ENCODE measurements around the gene KRT82. TPM values are rescaled to one million over a fixed set of nuclear protein-coding genes. Genes with fewer than 3 reads are reported as not detected.
A peak's percentile ranks its signal among the peaks of the same experiment; 100 is the strongest.

Gene KRT82
- total RNA-seq, 2 experiments from 2014 or later = not detected

GRCh38 chr12:52366738-52367485 lies 39.2 kb downstream of the KRT82 start, which contains the start of gene KRT85:
Gene KRT85, minus strand, starts transcription at chr12:52367481. Its CDS starts 76 bp downstream, at chr12:52367405.
- Mint-ChIP-seq H3K36me3 (ENCODE audit: low read depth) (no peaks in the 10 kb centered on the region), H3K27me3 (peaks cover 2% of the 10 kb centered on the region), H3K9me3 (no peaks in the 10 kb centered on the region), H3K4me3 (no peak within 1 kb of the TSS), H3K4me1 (no peaks in the 10 kb centered on the region), H3K27ac (no peak within 1 kb of the TSS)
- POLR2A ChIA-PET = no interaction called here
- CTCF ChIA-PET = interaction anchor here (1.1 kb wide), 1 partner anchor 9 kb away, joined by 3 read pairs; no protein-coding TSS in a partner anchor
- DNase-seq = no peak

DNA sequence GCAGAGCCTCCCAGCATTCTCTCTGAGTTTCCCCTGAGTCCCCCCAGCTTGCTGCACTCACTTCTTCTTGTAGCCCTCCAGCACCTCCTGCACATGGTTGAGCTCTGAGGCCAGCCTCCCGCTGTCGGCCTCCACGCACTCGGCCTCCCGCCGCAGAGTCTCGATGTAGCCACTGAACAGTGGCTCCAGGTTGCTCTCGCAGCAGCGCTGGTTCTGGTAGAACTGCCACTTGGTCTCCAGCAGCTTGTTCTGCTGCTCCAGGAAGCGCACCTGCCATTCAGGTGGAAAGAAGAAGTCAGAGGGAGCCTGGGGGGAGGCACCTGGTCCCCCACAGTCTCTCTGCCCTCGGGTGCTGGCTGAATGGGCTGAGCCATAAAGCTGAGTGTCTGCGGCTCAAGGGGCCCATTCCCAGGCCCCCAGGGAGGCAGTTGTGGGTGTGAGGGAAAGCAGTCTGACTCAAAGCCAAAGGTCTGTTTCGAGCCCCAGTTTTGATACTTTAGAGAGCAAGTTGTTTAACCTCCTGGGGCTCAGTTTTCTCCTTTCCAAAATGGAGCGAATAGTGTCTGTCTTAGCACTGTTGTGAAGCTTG lies 41.1 kb downstream of the KRT82 start:
- ChIA-PET POLR2A (no interaction called here), CTCF (interaction anchor here (0.6 kb wide), 1 partner anchor 43 kb away, joined by 4 read pairs; no protein-coding TSS in a partner anchor)
- Mint-ChIP-seq H3K9me3 (no peaks in the 10 kb centered on the region), H3K36me3 (ENCODE audit: low read depth) (no peaks in the 10 kb centered on the region), H3K27ac (no peak overlapping the region), H3K27me3 (peaks cover 2% of the 10 kb centered on the region), H3K4me3 (no peak overlapping the region), H3K4me1 (no peaks in the 10 kb centered on the region)
- no peak for DNase-seq

GRCh38 chr12:52364061-52364460 lies 42.1 kb downstream of the KRT82 start:
- Mint-ChIP-seq H3K4me1 (peaks cover 6% of the 10 kb centered on the region), H3K4me3 (no peak overlapping the region), H3K27me3 (peaks cover 2% of the 10 kb centered on the region), H3K9me3 (no peaks in the 10 kb centered on the region), H3K27ac (no peak overlapping the region), H3K36me3 (ENCODE audit: low read depth) (no peaks in the 10 kb centered on the region)
- ChIA-PET CTCF (no interaction called here), POLR2A (no interaction called here)
- no peak for DNase-seq

- H3K4me1 Mint-ChIP-seq = peaks cover 14% of the 10 kb centered on the region
- H3K9me3 Mint-ChIP-seq = no peaks in the 10 kb centered on the region
- POLR2A ChIA-PET = no interaction called here
- H3K27me3 Mint-ChIP-seq = peaks cover 2% of the 10 kb centered on the region
- DNase-seq = no peak
- no peak overlapping the region for H3K4me3 Mint-ChIP-seq
- CTCF ChIA-PET = no interaction called here
- H3K36me3 Mint-ChIP-seq (ENCODE audit: low read depth) = no peaks in the 10 kb centered on the region
- H3K27ac Mint-ChIP-seq = no peak overlapping the region
Measured at GRCh38 chr12:52363111-52363679, 42.9 kb downstream of the KRT82 start.

DNA sequence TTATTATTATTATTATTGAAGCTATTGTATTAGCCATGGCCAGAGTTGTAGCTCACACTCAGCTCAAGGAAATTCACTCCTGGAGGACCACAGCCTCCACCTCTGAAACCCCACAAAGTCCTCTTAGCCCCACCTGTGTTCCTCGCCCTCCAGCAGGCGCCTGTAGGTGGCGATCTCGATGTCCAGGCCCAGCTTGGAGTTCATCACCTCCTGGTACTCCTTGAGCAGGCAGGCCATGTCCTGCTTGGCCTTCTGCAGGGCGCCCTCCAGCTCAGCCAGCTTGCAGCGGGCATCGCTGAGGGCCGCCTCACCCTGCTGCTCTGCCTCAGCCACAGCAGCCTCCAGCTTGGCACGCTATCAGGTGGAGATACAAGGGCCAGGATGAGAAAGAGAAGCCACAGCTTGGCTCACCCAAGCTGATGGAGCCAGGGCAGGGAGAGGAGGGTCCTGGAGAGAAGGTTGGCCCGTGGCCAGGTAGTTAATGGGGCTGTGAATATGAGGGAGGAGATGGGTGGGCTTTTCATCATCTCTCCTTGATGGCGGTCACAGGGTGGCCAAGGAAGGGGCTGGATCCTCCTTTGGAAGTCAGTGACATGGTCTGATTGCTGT lies 43.9 kb downstream of the KRT82 start:
- H3K4me3 Mint-ChIP-seq = no peak overlapping the region
- H3K27me3 Mint-ChIP-seq = peaks cover 4% of the 10 kb centered on the region
- H3K4me1 Mint-ChIP-seq = peaks cover 20% of the 10 kb centered on the region
- no peak overlapping the region for H3K27ac Mint-ChIP-seq
- ChIA-PET CTCF (interaction anchor here (0.9 to 2.0 kb wide), 5 partner anchors 9 to 206 kb away, joined by 3 to 7 read pairs (median 3); no protein-coding TSS in a partner anchor), POLR2A (no interaction called here)
- no peaks in the 10 kb centered on the region for H3K36me3 Mint-ChIP-seq (ENCODE audit: low read depth)
- no peak for DNase-seq
- no peaks in the 10 kb centered on the region for H3K9me3 Mint-ChIP-seq

DNA sequence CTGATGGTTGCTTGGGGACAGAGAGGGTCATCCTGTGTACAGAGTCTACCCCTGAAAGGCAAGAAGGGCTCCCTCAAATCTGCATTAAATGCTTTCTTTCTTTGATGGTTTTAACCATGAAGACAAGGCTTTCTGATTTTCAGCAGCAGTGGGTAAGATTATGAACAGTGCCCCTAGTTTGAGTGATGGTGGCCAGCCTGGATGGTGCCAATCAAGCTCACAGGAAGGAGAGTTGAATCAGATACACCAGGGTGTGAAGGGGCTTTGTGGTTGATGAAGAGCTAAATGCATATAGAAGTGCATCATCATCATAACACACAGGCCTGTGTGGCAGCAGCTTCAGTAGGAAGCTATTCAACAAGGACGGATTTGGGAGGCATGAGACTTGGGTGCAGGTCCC lies 44.6 kb downstream of the KRT82 start:
- Mint-ChIP-seq H3K27me3 (peaks cover 4% of the 10 kb centered on the region), H3K9me3 (no peaks in the 10 kb centered on the region), H3K36me3 (ENCODE audit: low read depth) (no peaks in the 10 kb centered on the region), H3K4me1 (peaks cover 20% of the 10 kb centered on the region), H3K27ac (no peak overlapping the region), H3K4me3 (no peak overlapping the region)
- no peak for DNase-seq
- ChIA-PET POLR2A (no interaction called here), CTCF (interaction anchor here (0.6 to 2.0 kb wide), 9 partner anchors 9 to 616 kb away, joined by 3 to 7 read pairs (median 3); no protein-coding TSS in a partner anchor)

- peaks cover 2% of the 10 kb centered on the region for H3K27me3 Mint-ChIP-seq
- no peaks in the 10 kb centered on the region for H3K9me3 Mint-ChIP-seq
- no peak overlapping the region for H3K27ac Mint-ChIP-seq
- ChIA-PET CTCF (interaction anchor here (0.6 to 2.0 kb wide), 7 partner anchors 8 to 617 kb away, joined by 3 to 7 read pairs (median 3); no protein-coding TSS in a partner anchor), POLR2A (no interaction called here)
- H3K36me3 Mint-ChIP-seq (ENCODE audit: low read depth) = no peaks in the 10 kb centered on the region
- no peak overlapping the region for H3K4me3 Mint-ChIP-seq
- DNase-seq = no peak
- H3K4me1 Mint-ChIP-seq = peaks cover 20% of the 10 kb centered on the region
Measured at GRCh38 chr12:52360663-52361271, 45.4 kb downstream of the KRT82 start.

DNA sequence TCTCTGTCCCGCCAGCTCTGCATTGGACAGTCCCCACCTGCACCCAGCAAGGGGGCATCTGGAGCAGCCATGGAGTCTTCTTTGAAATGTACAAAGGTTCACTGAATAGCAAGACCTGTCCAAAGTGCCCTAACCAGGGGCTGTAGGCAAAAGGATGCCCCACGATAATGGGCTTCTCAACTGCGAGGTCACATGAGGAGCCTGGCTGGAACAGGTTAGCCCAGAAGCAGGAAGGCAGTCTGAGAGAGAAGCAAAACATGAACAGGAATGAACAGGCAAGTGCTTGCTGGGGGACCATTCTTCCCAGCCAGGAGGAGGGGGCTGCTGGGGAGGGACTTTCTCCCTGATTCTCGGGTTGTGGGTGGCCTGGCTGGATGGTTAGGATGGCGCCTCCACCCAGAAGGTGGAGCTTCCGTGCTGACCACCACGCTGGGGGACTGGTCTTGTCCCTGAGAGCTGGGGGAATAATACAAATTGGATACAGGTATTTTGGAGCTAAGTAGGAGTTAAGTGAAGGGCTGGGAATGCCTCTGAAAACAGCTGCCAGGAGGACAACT lies 46.0 kb downstream of the KRT82 start:
- Mint-ChIP-seq H3K4me3 (no peak overlapping the region), H3K9me3 (no peaks in the 10 kb centered on the region), H3K36me3 (ENCODE audit: low read depth) (no peaks in the 10 kb centered on the region), H3K27me3 (peaks cover 2% of the 10 kb centered on the region), H3K27ac (no peak overlapping the region), H3K4me1 (peaks cover 20% of the 10 kb centered on the region)
- no peak for DNase-seq
- ChIA-PET CTCF (interaction anchor here (1.4 kb wide), 1 partner anchor 80 kb away, joined by 3 read pairs; no protein-coding TSS in a partner anchor), POLR2A (no interaction called here)

- CTCF ChIA-PET = no interaction called here
- Mint-ChIP-seq H3K4me1 (peaks cover 20% of the 10 kb centered on the region), H3K9me3 (no peaks in the 10 kb centered on the region), H3K27me3 (peaks cover 4% of the 10 kb centered on the region), H3K36me3 (ENCODE audit: low read depth) (no peaks in the 10 kb centered on the region), H3K4me3 (no peak overlapping the region), H3K27ac (no peak overlapping the region)
- POLR2A ChIA-PET = no interaction called here
- DNase-seq = no peak
Measured at GRCh38 chr12:52359621-52360061, 46.5 kb downstream of the KRT82 start.

GRCh38 chr12:52358575-52359350 lies 47.4 kb downstream of the KRT82 start:
- ChIA-PET POLR2A (no interaction called here), CTCF (interaction anchor here (1.5 kb wide), 1 partner anchor 9 kb away, joined by 3 read pairs; the partner anchor contains the start of gene KRT85)
- Mint-ChIP-seq H3K4me1 (peaks cover 20% of the 10 kb centered on the region), H3K9me3 (no peaks in the 10 kb centered on the region), H3K36me3 (ENCODE audit: low read depth) (no peaks in the 10 kb centered on the region), H3K27me3 (peaks cover 4% of the 10 kb centered on the region), H3K4me3 (no peak overlapping the region), H3K27ac (peak overlapping the region; percentile 21)
- peak; percentile 45 for DNase-seq

DNA sequence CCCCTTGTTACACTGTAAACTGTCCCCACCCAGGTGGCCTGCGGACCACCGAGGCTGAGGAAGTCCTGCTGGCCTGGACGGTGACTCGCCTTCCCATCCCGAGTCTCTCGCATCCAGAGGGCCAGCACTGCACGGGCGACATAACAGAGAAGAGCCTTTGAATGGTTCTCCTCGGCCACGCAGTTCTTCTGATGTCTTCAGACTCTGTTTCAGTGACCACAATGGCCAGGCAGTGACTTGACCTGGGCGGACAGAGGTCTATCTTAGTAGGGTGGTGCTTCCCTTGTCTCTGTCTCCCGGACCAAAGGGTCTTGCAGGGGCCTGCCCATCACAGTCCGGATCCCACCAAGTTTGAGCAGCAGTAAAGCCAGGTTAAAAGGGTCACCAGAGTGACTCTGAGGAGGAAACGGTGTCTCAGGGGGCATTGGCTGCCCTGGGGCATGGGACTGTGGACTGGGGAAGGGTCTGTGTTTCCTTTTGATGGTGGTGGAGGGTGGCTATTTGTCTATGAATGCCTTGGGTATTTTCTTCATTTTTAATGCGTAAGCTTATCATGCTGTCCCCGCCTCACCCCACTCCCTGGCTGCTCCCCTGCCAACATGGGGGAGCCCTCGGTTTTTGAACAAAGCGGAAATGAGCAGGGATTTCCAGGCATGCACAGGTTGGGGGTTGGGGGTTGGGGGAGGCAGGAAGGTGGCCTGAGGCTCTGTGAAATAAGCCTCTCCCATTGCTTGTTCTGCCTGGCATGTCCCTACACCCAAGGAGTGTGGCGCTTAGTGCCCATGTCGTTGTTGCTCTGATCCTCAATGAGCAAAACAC lies 49.2 kb downstream of the KRT82 start:
- no peaks in the 10 kb centered on the region for H3K9me3 Mint-ChIP-seq
- no peaks in the 10 kb centered on the region for H3K36me3 Mint-ChIP-seq (ENCODE audit: low read depth)
- DNase-seq = no peak
- H3K27ac Mint-ChIP-seq = no peak overlapping the region
- ChIA-PET POLR2A (no interaction called here), CTCF (no interaction called here)
- peaks cover 23% of the 10 kb centered on the region for H3K4me1 Mint-ChIP-seq
- no peak overlapping the region for H3K4me3 Mint-ChIP-seq
- H3K27me3 Mint-ChIP-seq = peaks cover 8% of the 10 kb centered on the region
